ENCODE results near the gene SMG1.
"Not testable (repeated sequence)": the region's sequence is repeated elsewhere in the genome, so short reads cannot be mapped to it uniquely, and the experiment has no call there.

SMG1 gene

GRCh38 chr16:18783430-18784341 is 142.5 kb downstream of the SMG1 start:
- ChIA-PET CTCF (interaction anchor here (0.9 to 3.0 kb wide), 2 partner anchors 18 to 21 kb away, joined by 3 to 18 read pairs; partner anchors contain the start of gene ARL6IP1), POLR2A (interaction anchor here (0.6 to 1.1 kb wide), 2 partner anchors 18 to 151 kb away, joined by 3 to 5 read pairs; no protein-coding TSS in a partner anchor)
- DNase-seq (ENCODE audit: extremely low spot score) = no peak
- TF ChIP-seq, protein P1, sequence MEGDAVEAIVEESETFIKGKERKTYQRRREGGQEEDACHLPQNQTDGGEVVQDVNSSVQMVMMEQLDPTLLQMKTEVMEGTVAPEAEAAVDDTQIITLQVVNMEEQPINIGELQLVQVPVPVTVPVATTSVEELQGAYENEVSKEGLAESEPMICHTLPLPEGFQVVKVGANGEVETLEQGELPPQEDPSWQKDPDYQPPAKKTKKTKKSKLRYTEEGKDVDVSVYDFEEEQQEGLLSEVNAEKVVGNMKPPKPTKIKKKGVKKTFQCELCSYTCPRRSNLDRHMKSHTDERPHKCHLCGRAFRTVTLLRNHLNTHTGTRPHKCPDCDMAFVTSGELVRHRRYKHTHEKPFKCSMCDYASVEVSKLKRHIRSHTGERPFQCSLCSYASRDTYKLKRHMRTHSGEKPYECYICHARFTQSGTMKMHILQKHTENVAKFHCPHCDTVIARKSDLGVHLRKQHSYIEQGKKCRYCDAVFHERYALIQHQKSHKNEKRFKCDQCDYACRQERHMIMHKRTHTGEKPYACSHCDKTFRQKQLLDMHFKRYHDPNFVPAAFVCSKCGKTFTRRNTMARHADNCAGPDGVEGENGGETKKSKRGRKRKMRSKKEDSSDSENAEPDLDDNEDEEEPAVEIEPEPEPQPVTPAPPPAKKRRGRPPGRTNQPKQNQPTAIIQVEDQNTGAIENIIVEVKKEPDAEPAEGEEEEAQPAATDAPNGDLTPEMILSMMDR (IDR thresholded peaks at IDR 0.05; ENCODE audit: control extremely low read depth, extremely low read depth, low read depth, missing control alignments) = no peak

DNA sequence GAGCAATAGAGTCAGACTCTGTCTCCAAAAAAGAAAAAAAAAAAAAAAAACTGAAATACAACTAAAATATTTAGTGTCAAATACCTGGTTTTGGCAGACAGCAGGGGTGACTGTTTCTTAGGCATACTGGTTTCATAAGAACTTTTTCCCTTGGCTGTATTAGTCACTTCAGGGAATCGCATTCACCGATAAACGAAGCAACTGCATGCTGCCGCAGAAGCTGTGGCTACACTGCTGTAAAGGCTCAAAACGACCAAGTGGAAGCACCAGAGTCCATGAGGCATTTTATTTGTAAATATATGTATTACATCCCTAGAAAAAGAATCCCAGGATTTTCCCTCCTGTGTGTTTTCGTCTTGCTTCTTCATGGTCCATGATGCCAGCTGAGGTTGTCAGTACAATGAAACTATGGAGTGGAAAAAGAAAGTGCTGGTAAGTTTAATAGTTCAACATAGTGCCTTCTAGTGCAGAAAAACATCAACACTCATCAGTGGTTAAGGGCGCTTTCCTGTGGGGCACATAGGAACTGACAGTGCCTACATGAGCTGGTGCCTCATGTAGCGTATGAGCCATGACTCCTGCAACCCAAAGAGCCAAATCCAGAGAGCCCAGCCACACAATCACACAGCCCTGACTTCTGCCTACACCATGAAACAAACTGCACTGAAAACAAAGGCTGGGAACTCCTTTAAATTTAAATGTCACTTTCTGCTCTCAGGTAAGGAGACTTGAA is 143.3 kb downstream of the SMG1 start:
- TF ChIP-seq, protein P1 (IDR thresholded peaks at IDR 0.05; ENCODE audit: control extremely low read depth, extremely low read depth, low read depth, missing control alignments) = no peak
- CTCF ChIA-PET = interaction anchor here (0.9 to 3.0 kb wide), 2 partner anchors 19 to 21 kb away, joined by 3 to 18 read pairs; partner anchors contain the start of gene ARL6IP1
- no peak for DNase-seq (ENCODE audit: extremely low spot score)
- POLR2A ChIA-PET = interaction anchor here (0.6 kb wide), 1 partner anchor 152 kb away, joined by 5 read pairs; no protein-coding TSS in a partner anchor

GRCh38 chr16:18781232-18781631 is 145.0 kb downstream of the SMG1 start:
- CTCF ChIA-PET, POLR2A ChIA-PET: not testable (repeated sequence)

DNA sequence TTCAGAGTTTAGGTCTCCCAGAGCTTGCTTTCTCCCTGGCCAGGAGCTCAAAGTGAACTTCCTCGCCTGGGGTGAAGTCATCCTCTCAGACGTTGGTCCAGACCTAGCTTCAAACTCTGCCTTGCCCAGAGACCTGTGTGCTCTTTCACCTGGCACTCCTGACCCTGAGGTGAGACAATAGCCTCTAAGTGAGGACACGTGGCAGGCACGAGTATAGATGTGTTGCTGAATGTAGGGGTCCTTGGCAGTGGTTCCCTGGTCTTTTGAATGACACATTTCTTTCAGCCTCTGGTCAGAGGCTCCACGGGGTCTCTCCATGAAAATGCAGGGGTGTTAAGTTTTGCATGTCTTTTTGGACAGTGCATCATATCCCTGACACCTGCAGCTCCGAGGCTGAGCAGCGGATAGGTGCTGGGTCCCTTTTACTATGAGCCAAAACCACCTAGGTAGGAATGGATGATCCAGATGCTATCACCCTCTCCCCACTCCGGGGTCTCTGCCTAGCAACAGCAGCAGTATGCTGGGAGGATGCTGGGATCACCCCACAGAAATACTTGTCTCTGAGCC is 145.7 kb downstream of the SMG1 start:
- DNase-seq (ENCODE audit: extremely low spot score); CTCF ChIA-PET; POLR2A ChIA-PET: not testable (repeated sequence)

More at GRCh38 chr16:18781232-18781631, 145.0 kb downstream of the SMG1 start:
- DNase-seq (ENCODE audit: extremely low spot score) = not testable (repeated sequence)

- POLR2A ChIA-PET, CTCF ChIA-PET: not testable (repeated sequence)
Measured at GRCh38 chr16:18777664-18778063, 148.5 kb downstream of the SMG1 start.

GRCh38 chr16:18776334-18776733 is 149.9 kb downstream of the SMG1 start:
- CTCF ChIA-PET; DNase-seq (ENCODE audit: extremely low spot score); POLR2A ChIA-PET: not testable (repeated sequence)

More at GRCh38 chr16:18777664-18778063, 148.5 kb downstream of the SMG1 start:
- DNase-seq (ENCODE audit: extremely low spot score) = not testable (repeated sequence)

- DNase-seq (ENCODE audit: extremely low spot score); CTCF ChIA-PET; POLR2A ChIA-PET: not testable (repeated sequence)
Measured at GRCh38 chr16:18774651-18775050, 151.6 kb downstream of the SMG1 start.

DNA sequence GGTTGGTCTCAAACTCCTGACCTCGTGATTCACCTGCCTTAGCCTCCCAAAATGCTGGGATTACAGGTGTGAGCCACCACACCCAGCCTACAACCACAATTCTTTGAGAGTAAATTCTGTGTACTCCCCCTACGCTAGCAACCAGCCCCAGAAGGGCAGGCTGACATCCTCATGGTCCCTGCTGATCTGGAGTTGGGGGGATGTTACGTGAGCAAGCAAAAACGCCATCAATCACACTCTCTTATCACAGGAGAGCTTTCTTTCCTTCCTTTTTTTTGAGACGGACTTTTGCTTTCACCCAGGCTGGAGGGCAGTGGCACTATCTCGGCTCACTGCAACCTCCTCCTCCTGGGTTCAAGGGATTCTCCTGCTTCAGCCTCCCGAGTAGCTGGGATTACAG is 154.0 kb downstream of the SMG1 start:
- DNase-seq (ENCODE audit: extremely low spot score); POLR2A ChIA-PET: not testable (repeated sequence)
- CTCF ChIA-PET = interaction anchor here (1.4 kb wide), 1 partner anchor 29 kb away, joined by 3 read pairs; the partner anchor contains the start of gene ARL6IP1

DNA sequence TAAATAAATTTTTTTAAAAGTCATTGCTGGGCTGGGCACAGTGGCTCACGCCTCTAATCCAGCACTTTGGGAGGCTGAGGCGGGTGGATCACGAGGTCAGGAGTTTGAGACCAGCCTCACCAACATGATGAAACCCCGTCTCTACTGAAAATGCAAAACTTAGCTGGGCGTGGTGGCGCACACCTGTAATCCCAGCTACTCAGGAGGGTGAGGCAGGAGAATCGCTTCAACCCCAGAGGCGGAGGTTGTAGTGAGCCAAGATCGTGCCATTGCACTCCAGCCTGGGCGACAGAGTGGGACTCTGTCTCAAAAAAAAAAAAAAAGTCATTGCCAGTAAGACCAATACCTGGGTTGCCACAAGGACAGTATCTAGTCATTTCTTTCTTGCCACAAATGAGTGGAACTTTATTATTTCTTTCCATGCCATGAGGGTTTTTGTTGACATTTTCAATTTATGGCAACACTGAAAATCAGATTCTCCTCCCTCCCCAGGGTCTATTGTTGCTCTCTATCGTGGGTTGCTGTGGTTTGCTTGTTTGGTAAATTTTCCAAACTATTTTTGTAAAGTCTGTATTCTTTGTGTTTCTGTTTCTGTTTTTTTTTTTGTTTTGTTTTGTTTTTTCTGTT is 155.8 kb downstream of the SMG1 start:
- CTCF ChIA-PET; DNase-seq (ENCODE audit: extremely low spot score); POLR2A ChIA-PET: not testable (repeated sequence)

GRCh38 chr16:18767217-18767616 is 159.0 kb downstream of the SMG1 start:
- POLR2A ChIA-PET = interaction anchor here (1.7 kb wide), 1 partner anchor 23 kb away, joined by 6 read pairs; the partner anchor contains the start of gene RPS15A
- CTCF ChIA-PET = interaction anchor here (2.3 kb wide), 1 partner anchor 34 kb away, joined by 6 read pairs; the partner anchor contains the start of gene ARL6IP1
- DNase-seq (ENCODE audit: extremely low spot score) = not testable (repeated sequence)

GRCh38 chr16:18762713-18763112 is 163.5 kb downstream of the SMG1 start:
- POLR2A ChIA-PET; CTCF ChIA-PET; DNase-seq (ENCODE audit: extremely low spot score): not testable (repeated sequence)
